ENCODE data around the gene RRP12.
"Not testable (repeated sequence)": the region's sequence is repeated elsewhere in the genome, so short reads cannot be mapped to it uniquely, and the experiment has no call there.

Gene RRP12

GRCh38 chr10:97408496-97408992 is 7.4 kb upstream of the RRP12 start:
- DNase-seq (ENCODE audit: low read depth in 2 of 3, low spot score in 1 of 3) = no peak

GRCh38 chr10:97407952-97408248 is 6.8 kb upstream of the RRP12 start:
- DNase-seq (ENCODE audit: low read depth in 2 of 3, low spot score in 1 of 3) = no peak

- peak in 1 of 3 donors; percentile 54 for DNase-seq (ENCODE audit: low read depth in 2 of 3, low spot score in 1 of 3)
Measured at GRCh38 chr10:97407211-97407951, 6.2 kb upstream of the RRP12 start.

GRCh38 chr10:97406483-97406882 is 5.3 kb upstream of the RRP12 start:
- DNase-seq (ENCODE audit: low read depth in 2 of 3, low spot score in 1 of 3) = not testable (repeated sequence)

GRCh38 chr10:97406064-97406463 is 4.9 kb upstream of the RRP12 start:
- DNase-seq (ENCODE audit: low read depth in 2 of 3, low spot score in 1 of 3) = no peak

GRCh38 chr10:97404044-97404443 is 2.9 kb upstream of the RRP12 start:
- DNase-seq (ENCODE audit: low read depth in 2 of 3, low spot score in 1 of 3) = no peak

- no peak for DNase-seq (ENCODE audit: low read depth in 2 of 3, low spot score in 1 of 3)
Measured at GRCh38 chr10:97401455-97401919, 347 bp upstream of the RRP12 start.

- DNase-seq (ENCODE audit: low read depth in 2 of 3, low spot score in 1 of 3) = no peak
Measured at GRCh38 chr10:97399843-97400545, 1.1 kb downstream of the RRP12 start.

- no peak for DNase-seq (ENCODE audit: low read depth in 2 of 3, low spot score in 1 of 3)
Measured at GRCh38 chr10:97396056-97396455, 5.1 kb downstream of the RRP12 start.

GRCh38 chr10:97393034-97393573 is 8.0 kb downstream of the RRP12 start:
- DNase-seq (ENCODE audit: low read depth in 2 of 3, low spot score in 1 of 3) = no peak

- no peak for DNase-seq (ENCODE audit: low read depth in 2 of 3, low spot score in 1 of 3)
Measured at GRCh38 chr10:97390091-97390490, 11.0 kb downstream of the RRP12 start.

GRCh38 chr10:97388152-97388551 is 13.0 kb downstream of the RRP12 start:
- no peak for DNase-seq (ENCODE audit: low read depth in 2 of 3, low spot score in 1 of 3)

- DNase-seq (ENCODE audit: low read depth in 2 of 3, low spot score in 1 of 3) = no peak
Measured at GRCh38 chr10:97385565-97385964, 15.6 kb downstream of the RRP12 start.

- DNase-seq (ENCODE audit: low read depth in 2 of 3, low spot score in 1 of 3) = no peak
Measured at GRCh38 chr10:97384641-97385040, 16.5 kb downstream of the RRP12 start.

GRCh38 chr10:97384156-97384555 is 17.0 kb downstream of the RRP12 start:
- DNase-seq (ENCODE audit: low read depth in 2 of 3, low spot score in 1 of 3) = no peak

- DNase-seq (ENCODE audit: low read depth in 2 of 3, low spot score in 1 of 3) = no peak
Measured at GRCh38 chr10:97383159-97383558, 18.0 kb downstream of the RRP12 start.

GRCh38 chr10:97381626-97382025 is 19.5 kb downstream of the RRP12 start:
- no peak for DNase-seq (ENCODE audit: low read depth in 2 of 3, low spot score in 1 of 3)

GRCh38 chr10:97380516-97380915 is 20.6 kb downstream of the RRP12 start:
- no peak for DNase-seq (ENCODE audit: low read depth in 2 of 3, low spot score in 1 of 3)

GRCh38 chr10:97378933-97379921 is 21.9 kb downstream of the RRP12 start:
- DNase-seq (ENCODE audit: low read depth in 2 of 3, low spot score in 1 of 3) = no peak

GRCh38 chr10:97376413-97376812 is 24.7 kb downstream of the RRP12 start:
- DNase-seq (ENCODE audit: low read depth in 2 of 3, low spot score in 1 of 3) = no peak

- DNase-seq (ENCODE audit: low read depth in 2 of 3, low spot score in 1 of 3) = no peak
Measured at GRCh38 chr10:97373456-97373855, 27.7 kb downstream of the RRP12 start.

Measured in stimulated activated CD4-positive, alpha-beta T cell treated with anti-CD3 and anti-CD28 coated beads, Interleukin-12 subunit alpha, Interleukin-12 subunit beta, amount 100 ng/mL, for 48 hours (primary cell).